ENCODE results near the gene STRADB.

STRADB gene

GRCh38 chr2:201441409-201441808 is 10.1 kb upstream of the STRADB start:
- Histone ChIP-seq H3K27ac (ENCODE audit: low read depth, low read length) (no peak overlapping the region), H3K9ac (ENCODE audit: low read length) (no peak overlapping the region), H3F3A (ENCODE audit: insufficient read depth) (no peaks in the 10 kb centered on the region), H3K79me2 (ENCODE audit: insufficient read depth, low read length) (no peaks in the 10 kb centered on the region), H3K9me3 (ENCODE audit: insufficient read depth, low read length) (no peaks in the 10 kb centered on the region), H4K20me1 (ENCODE audit: low read depth, low read length) (no peaks in the 10 kb centered on the region), H3K4me2 (ENCODE audit: low read depth, low read length, poor library complexity, severe bottlenecking) (no peak overlapping the region), H3K4me3 (ENCODE audit: insufficient read depth, low read length, poor library complexity, severe bottlenecking) (no peak overlapping the region), H3K9me2 (replicated peaks; ENCODE audit: insufficient read depth, low read length) (no peaks in the 10 kb centered on the region), H3K36me3 (ENCODE audit: low read length) (no peaks in the 10 kb centered on the region), H2AFZ (ENCODE audit: low read depth, low read length, severe bottlenecking) (no peak overlapping the region), H3K27me3 (ENCODE audit: low read length) (no peaks in the 10 kb centered on the region)
- TF ChIP-seq CTCF (IDR thresholded peaks at IDR 0.05; ENCODE audit: insufficient read depth, low read length, poor library complexity, severe bottlenecking): no peak
- no peak for TF ChIP-seq EZH2phosphoT487 (conservative IDR thresholded peaks at IDR 0.05; ENCODE audit: low read length)

- H3K27me3 ChIP-seq (ENCODE audit: low read length): no peaks in the 10 kb centered on the region
- no peaks in the 10 kb centered on the region for H3K9me3 ChIP-seq (ENCODE audit: insufficient read depth, low read length)
- no peak overlapping the region for H3K27ac ChIP-seq (ENCODE audit: low read depth, low read length)
- H2AFZ ChIP-seq (ENCODE audit: low read depth, low read length, severe bottlenecking): no peak overlapping the region
- H4K20me1 ChIP-seq (ENCODE audit: low read depth, low read length): no peaks in the 10 kb centered on the region
- no peak overlapping the region for H3K4me3 ChIP-seq (ENCODE audit: insufficient read depth, low read length, poor library complexity, severe bottlenecking)
- H3K79me2 ChIP-seq (ENCODE audit: insufficient read depth, low read length): no peaks in the 10 kb centered on the region
- no peaks in the 10 kb centered on the region for H3F3A ChIP-seq (ENCODE audit: insufficient read depth)
- H3K9ac ChIP-seq (ENCODE audit: low read length): no peak overlapping the region
- no peak for TF ChIP-seq EZH2phosphoT487 (conservative IDR thresholded peaks at IDR 0.05; ENCODE audit: low read length)
- TF ChIP-seq CTCF (IDR thresholded peaks at IDR 0.05; ENCODE audit: insufficient read depth, low read length, poor library complexity, severe bottlenecking): no peak
- no peaks in the 10 kb centered on the region for H3K9me2 ChIP-seq (replicated peaks; ENCODE audit: insufficient read depth, low read length)
- H3K4me2 ChIP-seq (ENCODE audit: low read depth, low read length, poor library complexity, severe bottlenecking): no peak overlapping the region
- H3K36me3 ChIP-seq (ENCODE audit: low read length): no peaks in the 10 kb centered on the region
Observed at GRCh38 chr2:201444746-201445465, 6.6 kb upstream of the STRADB start.

GRCh38 chr2:201447086-201447485 is 4.5 kb upstream of the STRADB start:
- no peak overlapping the region for H3K9ac ChIP-seq (ENCODE audit: low read length)
- H3K4me3 ChIP-seq (ENCODE audit: insufficient read depth, low read length, poor library complexity, severe bottlenecking): no peak overlapping the region
- no peak overlapping the region for H2AFZ ChIP-seq (ENCODE audit: low read depth, low read length, severe bottlenecking)
- H3K9me3 ChIP-seq (ENCODE audit: insufficient read depth, low read length): no peaks in the 10 kb centered on the region
- no peaks in the 10 kb centered on the region for H4K20me1 ChIP-seq (ENCODE audit: low read depth, low read length)
- H3F3A ChIP-seq (ENCODE audit: insufficient read depth): no peaks in the 10 kb centered on the region
- no peak for TF ChIP-seq EZH2phosphoT487 (conservative IDR thresholded peaks at IDR 0.05; ENCODE audit: low read length)
- no peak for TF ChIP-seq CTCF (IDR thresholded peaks at IDR 0.05; ENCODE audit: insufficient read depth, low read length, poor library complexity, severe bottlenecking)
- H3K79me2 ChIP-seq (ENCODE audit: insufficient read depth, low read length): peaks cover 5% of the 10 kb centered on the region; the same call in 1 of the 2 replicates
- H3K4me2 ChIP-seq (ENCODE audit: low read depth, low read length, poor library complexity, severe bottlenecking): no peak overlapping the region
- no peaks in the 10 kb centered on the region for H3K9me2 ChIP-seq (replicated peaks; ENCODE audit: insufficient read depth, low read length)
- no peaks in the 10 kb centered on the region for H3K27me3 ChIP-seq (ENCODE audit: low read length)
- no peak overlapping the region for H3K27ac ChIP-seq (ENCODE audit: low read depth, low read length)
- H3K36me3 ChIP-seq (ENCODE audit: low read length): no peaks in the 10 kb centered on the region

Measured in SU-DHL-6 (cell line).